SK-N-MC (cell line): ENCODE results near the gene FSTL4.

Experiments used
- EZH2 ChIP-seq: fragments of 200-600 bp; sonication (generic); IDR thresholded peaks from one replicate; pipeline ENCODE4 v1.6.1; 2017; ENCODE audit warnings: antibody characterized with exemption
- FOXP2 ChIP-seq: optimal IDR thresholded peaks from 2 replicates; pipeline ENCODE3; 2011; ENCODE audit warnings: mild to moderate bottlenecking, moderate library complexity; ENCODE audit not compliant: insufficient read depth; ENCODE audit errors: extremely low read length, control extremely low read depth
- POLR2AphosphoS5 ChIP-seq: IDR thresholded peaks from 2 replicates; pipeline ENCODE4 v1.6.1; 2012; ENCODE audit warnings: mild to moderate bottlenecking, low read depth, low read length, borderline replicate concordance

- TF ChIP-seq POLR2AphosphoS5: no peak
- no peak for TF ChIP-seq EZH2
- TF ChIP-seq FOXP2: no peak
Observed at GRCh38 chr5:133196441-133197085, 415.8 kb downstream of the FSTL4 start.
